SKM-1 treated with dmso at 0.1 percent for 144 hours (cell line): ENCODE results near the gene ANKRD10.
A peak's percentile ranks its signal among the peaks of the same experiment; 100 is the strongest.

Experiments used
- DNase-seq: peaks from one replicate; lab custom pipeline; 2025; ENCODE audit not compliant: unreplicated experiment; lab: John Stamatoyannopoulos, UW

The ANKRD10 gene

GRCh38 chr13:110915874-110916206 lies 971 bp upstream of the ANKRD10 start:
- DNase-seq: no peak

- peak; percentile 64 for DNase-seq
Observed at GRCh38 chr13:110914331-110915056, 375 bp downstream of the ANKRD10 start.

DNA sequence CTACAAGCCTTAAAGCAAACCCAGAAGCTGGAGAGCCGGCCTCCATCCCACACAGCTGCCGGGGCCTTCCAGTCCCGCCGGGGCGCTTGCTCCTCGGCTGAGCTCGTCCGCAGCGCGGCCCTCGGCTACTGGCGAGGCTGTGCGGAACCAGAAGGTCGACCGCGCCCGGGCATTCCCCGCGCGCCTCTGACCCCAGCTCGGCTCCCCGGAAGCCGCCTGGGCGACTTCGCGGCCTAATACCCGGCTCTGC lies 863 bp downstream of the ANKRD10 start:
- DNase-seq: no peak

DNA sequence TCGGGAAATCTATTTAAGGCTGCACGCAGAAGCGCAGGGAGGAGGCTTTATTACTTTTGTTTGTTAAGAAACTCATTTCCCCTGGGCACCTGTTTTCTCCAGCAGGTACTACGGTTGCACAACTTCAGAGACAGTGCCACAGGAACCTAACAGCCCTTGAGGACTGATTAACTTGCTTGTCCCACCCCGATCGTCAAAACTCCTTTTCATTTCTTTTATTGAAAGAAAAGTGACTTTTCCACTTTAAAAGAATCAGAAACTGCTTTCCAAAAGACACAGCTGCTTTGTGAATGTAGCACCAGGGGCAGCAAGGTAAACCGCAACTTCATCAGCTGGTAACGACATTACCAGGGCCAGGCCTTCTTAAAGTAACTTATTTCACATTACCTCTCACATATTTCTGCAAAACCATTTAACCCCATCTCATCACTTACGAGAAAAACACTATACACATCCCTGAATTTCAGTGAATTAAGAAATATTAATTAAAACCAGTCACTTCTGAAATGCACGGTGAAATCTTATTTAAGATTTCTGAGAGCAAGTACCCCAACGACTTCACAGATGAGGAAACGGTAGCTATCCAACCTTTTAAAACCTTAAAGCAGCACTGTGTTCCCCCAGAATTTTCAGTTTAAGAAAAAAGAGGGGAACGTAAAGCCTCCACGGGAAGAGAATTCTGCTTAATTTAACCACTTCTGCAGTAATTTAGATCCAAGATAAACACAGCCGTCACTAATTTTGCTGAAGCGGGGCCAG lies 1.4 kb downstream of the ANKRD10 start:
- DNase-seq: no peak

DNA sequence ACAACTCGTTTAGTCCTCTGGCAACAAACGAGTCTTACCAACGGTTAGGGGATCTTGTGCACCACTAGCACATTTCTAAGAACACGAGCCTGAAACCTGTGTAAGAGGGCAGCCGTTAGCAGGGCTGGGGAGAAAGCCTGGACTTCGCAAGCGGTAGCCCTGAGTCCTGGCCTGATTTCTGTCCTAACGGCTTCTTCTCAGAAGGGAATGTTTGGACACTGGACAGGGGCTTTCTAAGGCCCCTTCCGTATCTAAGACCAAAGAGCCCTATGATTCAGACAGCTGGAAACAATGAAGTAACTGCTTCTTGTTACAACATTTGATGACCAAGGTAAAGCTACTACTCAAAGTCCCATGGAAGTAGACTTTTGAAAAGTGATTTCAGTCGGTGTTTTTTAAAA lies 2.2 kb downstream of the ANKRD10 start:
- DNase-seq: no peak

- DNase-seq: no peak
Observed at GRCh38 chr13:110911880-110912279, 3.0 kb downstream of the ANKRD10 start.

- DNase-seq: no peak
Observed at GRCh38 chr13:110910013-110910890, 4.6 kb downstream of the ANKRD10 start.

GRCh38 chr13:110907951-110908898 lies 6.6 kb downstream of the ANKRD10 start:
- DNase-seq: no peak

GRCh38 chr13:110907301-110907700 lies 7.6 kb downstream of the ANKRD10 start:
- DNase-seq: no peak

DNA sequence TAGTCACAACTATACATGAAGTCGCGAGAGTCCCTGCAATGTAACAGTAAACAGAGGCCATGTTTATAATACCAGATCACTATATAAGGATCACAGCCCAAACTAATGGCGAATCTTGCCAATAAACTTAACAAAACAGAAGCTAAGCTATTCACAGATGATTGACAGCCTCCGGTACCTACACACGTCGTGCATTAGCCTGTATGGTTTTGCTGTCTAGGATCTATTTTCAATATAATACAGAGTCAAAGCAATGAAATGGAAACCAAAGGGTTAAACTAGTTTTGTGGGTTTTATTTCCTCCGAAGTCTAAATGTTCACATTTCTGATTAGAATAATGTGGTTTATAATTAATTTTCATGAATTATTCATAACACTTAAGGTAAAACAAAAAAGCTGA lies 10.1 kb downstream of the ANKRD10 start:
- DNase-seq: no peak

DNA sequence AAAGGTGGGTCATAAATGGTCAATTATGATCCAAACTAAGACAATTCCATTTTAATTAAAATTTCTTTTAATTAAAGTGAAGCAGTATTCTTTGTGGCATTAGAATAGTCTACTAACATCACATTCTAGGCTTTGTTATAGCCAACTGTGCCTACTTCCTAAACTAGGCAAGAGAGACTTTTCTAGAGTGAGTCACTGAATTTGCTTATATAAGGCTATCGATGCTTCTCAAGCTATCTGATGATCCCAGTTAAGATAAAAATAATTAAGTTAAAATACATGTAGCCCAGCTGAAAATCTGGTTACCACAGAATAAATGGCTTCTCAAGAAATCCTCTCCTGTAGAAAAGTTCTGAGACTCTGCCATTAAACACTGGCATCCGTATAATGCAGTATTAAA lies 12.5 kb downstream of the ANKRD10 start:
- DNase-seq: no peak

DNA sequence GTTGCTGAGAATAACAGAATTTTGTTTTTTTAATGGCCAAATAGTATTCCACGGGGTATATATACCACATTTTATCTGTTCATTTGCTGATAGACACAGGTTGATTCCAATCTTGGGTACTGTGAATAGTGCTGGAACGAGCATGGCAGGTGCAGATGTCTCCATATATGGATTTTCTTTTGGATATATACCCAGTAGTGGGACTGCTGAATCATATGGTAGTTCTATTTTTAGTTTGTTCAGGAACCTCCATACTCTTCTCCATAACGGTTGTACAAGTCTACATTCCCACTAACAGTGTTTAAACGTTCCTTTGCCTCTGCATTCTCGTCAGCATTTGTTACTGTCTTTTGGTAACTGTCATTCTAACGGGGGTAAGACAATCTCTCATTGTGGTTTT lies 17.3 kb downstream of the ANKRD10 start:
- DNase-seq: no peak

GRCh38 chr13:110897014-110897413 lies 17.9 kb downstream of the ANKRD10 start:
- no peak for DNase-seq

DNA sequence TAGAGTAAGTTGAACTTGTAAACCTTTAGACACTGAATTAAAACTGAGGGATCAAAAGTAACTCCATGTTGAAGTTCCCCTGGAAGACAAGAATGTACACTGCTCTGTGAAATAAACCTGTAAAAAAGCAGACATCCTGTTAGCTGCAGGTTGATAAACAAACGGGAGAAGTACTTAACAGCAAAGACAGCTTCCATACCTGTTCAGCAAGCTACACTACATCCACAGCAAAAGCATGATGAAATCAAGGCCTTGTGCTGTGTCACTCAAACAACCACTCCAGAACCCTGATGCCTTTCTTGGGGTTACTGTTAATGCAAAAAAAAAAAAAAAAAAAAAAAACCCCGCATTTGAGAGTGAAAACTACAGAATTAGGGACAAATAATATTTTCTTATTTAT lies 20.8 kb downstream of the ANKRD10 start:
- no peak for DNase-seq

GRCh38 chr13:110893571-110893970 lies 21.3 kb downstream of the ANKRD10 start:
- no peak for DNase-seq

GRCh38 chr13:110890279-110891165 lies 24.3 kb downstream of the ANKRD10 start:
- DNase-seq: no peak

DNA sequence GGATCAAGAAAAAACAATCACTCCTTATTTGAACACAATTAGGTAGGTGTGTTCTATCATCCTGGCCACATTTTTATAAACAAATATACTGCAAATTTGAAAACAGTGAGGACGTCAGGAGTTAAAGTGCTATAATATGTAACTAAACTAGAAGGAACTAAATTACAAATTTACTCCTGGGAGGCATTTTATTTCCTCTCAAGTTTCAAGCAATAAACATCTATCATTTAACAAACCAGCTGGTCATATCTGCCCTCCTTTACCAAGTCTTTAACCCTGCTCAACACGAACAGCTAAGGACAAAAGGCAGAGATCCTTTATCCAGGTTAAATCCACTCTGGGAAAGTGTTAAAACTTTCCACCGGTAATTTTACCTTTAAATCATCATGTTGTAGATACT lies 26.5 kb downstream of the ANKRD10 start:
- no peak for DNase-seq

DNA sequence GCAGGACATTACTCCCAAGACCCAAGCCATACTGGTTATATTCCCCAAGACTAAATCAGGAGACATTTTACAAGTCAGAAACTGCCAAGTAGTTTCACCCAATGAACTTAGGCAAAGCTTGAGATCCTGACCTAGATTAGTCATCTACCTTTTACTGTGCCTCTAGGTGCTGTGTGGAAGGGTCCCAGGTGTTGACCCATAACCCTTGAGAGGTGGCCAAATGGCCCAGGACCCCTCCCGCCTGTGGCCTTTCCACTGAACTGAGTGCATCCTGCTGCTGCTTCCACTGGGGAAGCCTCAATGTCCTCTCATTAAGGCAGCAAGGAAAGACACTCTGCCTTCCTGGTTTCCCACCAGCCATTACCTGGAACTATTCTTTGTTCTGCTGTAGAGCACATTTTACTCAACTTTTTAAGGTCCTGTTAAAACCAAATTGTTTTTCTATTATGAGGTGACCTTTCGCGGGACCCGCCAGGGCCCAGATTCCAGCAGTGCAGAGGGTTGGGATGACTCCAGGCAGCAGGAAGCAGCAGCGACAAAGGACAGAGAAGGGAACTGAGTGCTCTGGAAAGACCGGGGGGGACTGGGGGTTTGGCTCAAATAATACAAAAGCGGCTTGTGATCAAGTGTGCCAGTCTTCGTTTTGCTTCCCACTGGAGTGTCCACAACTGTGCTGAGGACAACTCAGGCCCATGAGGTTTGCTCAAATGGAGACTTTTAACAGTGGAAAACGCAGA lies 27.1 kb downstream of the ANKRD10 start:
- DNase-seq: no peak

- DNase-seq: no peak
Observed at GRCh38 chr13:110886870-110887596, 27.8 kb downstream of the ANKRD10 start.
